ENCODE data around the gene KCNMA1. TPM values are rescaled to one million over a fixed set of nuclear protein-coding genes. Genes with fewer than 3 reads are reported as not detected.
A peak's percentile ranks its signal among the peaks of the same experiment; 100 is the strongest.

Gene KCNMA1
- total and polyA plus RNA-seq, 7 donors = 15.3 to 427 (median 256) TPM

- H3K36me3 ChIP-seq = no peaks in the 10 kb centered on the region
- intact Hi-C loops (cut with DNase I) = no loop called here
- no peak for DNase-seq
- no peaks in the 10 kb centered on the region for H3K27me3 ChIP-seq
- peaks cover 0 to 94% (median 78%) of the 10 kb centered on the region in 4 donors for H3K4me1 ChIP-seq
- 72% methylated on average over 5 of the region's 5 CpGs for WGBS, 2 donors
- no peaks in the 10 kb centered on the region for H3K9me3 ChIP-seq
- H3K4me3 ChIP-seq = no peak overlapping the region
- TF ChIP-seq POLR2A (IDR thresholded peaks at IDR 0.05) (no peak), CTCF (IDR thresholded peaks at IDR 0.05) (no peak), POLR2AphosphoS5 (IDR thresholded peaks at IDR 0.05) (no peak), EP300 (IDR thresholded peaks at IDR 0.05) (no peak)
- H3K27ac ChIP-seq = peak overlapping the region; percentile 66 to 86 (median 81)
Observed at GRCh38 chr10:77553966-77554365, 83.6 kb downstream of the KCNMA1 start.

GRCh38 chr10:77553311-77553710 lies 84.3 kb downstream of the KCNMA1 start:
- Histone ChIP-seq H3K4me1 (peaks cover 0 to 94% (median 73%) of the 10 kb centered on the region in 4 donors), H3K9me3 (no peaks in the 10 kb centered on the region), H3K36me3 (no peaks in the 10 kb centered on the region), H3K27me3 (no peaks in the 10 kb centered on the region), H3K4me3 (no peak overlapping the region), H3K27ac (peak overlapping the region; percentile 66 to 86 (median 81))
- no peak for TF ChIP-seq EP300 (IDR thresholded peaks at IDR 0.05)
- TF ChIP-seq POLR2AphosphoS5 (IDR thresholded peaks at IDR 0.05) = peak in 1 of 4 donors; percentile 7
- DNase-seq = peak; percentile 79
- 75 to 92% methylated on average over 3 of the region's 3 CpGs for WGBS, 2 donors
- intact Hi-C loops (cut with DNase I) = no loop called here

GRCh38 chr10:77552252-77552651 lies 85.4 kb downstream of the KCNMA1 start:
- no peaks in the 10 kb centered on the region for H3K27me3 ChIP-seq
- peak overlapping the region; percentile 25 to 86 (median 64) for H3K27ac ChIP-seq
- intact Hi-C loops (cut with DNase I) = no loop called here
- no peak for DNase-seq
- peaks cover 0 to 94% (median 70%) of the 10 kb centered on the region in 4 donors for H3K4me1 ChIP-seq
- 66 to 84% methylated on average over 1 of the region's 1 CpG for WGBS, 2 donors
- H3K9me3 ChIP-seq = no peaks in the 10 kb centered on the region
- H3K36me3 ChIP-seq = no peaks in the 10 kb centered on the region
- TF ChIP-seq CTCF (IDR thresholded peaks at IDR 0.05) = no peak
- no peak for TF ChIP-seq POLR2AphosphoS5 (IDR thresholded peaks at IDR 0.05)
- no peak for TF ChIP-seq EP300 (IDR thresholded peaks at IDR 0.05)
- no peak for TF ChIP-seq POLR2A (IDR thresholded peaks at IDR 0.05)
- no peak overlapping the region for H3K4me3 ChIP-seq

GRCh38 chr10:77550378-77550777 lies 87.2 kb downstream of the KCNMA1 start:
- no peaks in the 10 kb centered on the region for H3K9me3 ChIP-seq
- no peak overlapping the region for H3K4me3 ChIP-seq
- no peak for TF ChIP-seq EP300 (IDR thresholded peaks at IDR 0.05)
- peak in 1 of 4 donors; percentile 14 for TF ChIP-seq POLR2AphosphoS5 (IDR thresholded peaks at IDR 0.05)
- peaks cover 0 to 82% (median 58%) of the 10 kb centered on the region in 4 donors for H3K4me1 ChIP-seq
- WGBS, 2 donors = 83 to 88% methylated on average over 10 of the region's 10 CpGs
- no peak for DNase-seq
- no peaks in the 10 kb centered on the region for H3K36me3 ChIP-seq
- intact Hi-C loops (cut with DNase I) = no loop called here
- H3K27me3 ChIP-seq = no peaks in the 10 kb centered on the region
- H3K27ac ChIP-seq = peak overlapping the region in 3 of 4 donors; percentile 10 to 86 (median 43)

- Histone ChIP-seq H3K4me3 (no peak overlapping the region), H3K4me1 (peaks cover 0 to 65% (median 45%) of the 10 kb centered on the region in 4 donors), H3K27ac (no peak overlapping the region), H3K9me3 (no peaks in the 10 kb centered on the region), H3K27me3 (no peaks in the 10 kb centered on the region), H3K36me3 (no peaks in the 10 kb centered on the region)
- DNase-seq = no peak
- TF ChIP-seq CTCF (IDR thresholded peaks at IDR 0.05) = no peak
- TF ChIP-seq POLR2A (IDR thresholded peaks at IDR 0.05) = no peak
- no peak for TF ChIP-seq POLR2AphosphoS5 (IDR thresholded peaks at IDR 0.05)
- no peak for TF ChIP-seq EP300 (IDR thresholded peaks at IDR 0.05)
- intact Hi-C loops (cut with DNase I) = no loop called here
- WGBS, 2 donors = 94 to 95% methylated on average over 1 of the region's 1 CpG
Observed at GRCh38 chr10:77548671-77549070, 88.9 kb downstream of the KCNMA1 start.

- Histone ChIP-seq H3K27ac (no peak overlapping the region), H3K36me3 (no peaks in the 10 kb centered on the region), H3K9me3 (no peaks in the 10 kb centered on the region), H3K4me3 (no peak overlapping the region), H3K27me3 (no peaks in the 10 kb centered on the region), H3K4me1 (peaks cover 0 to 61% (median 40%) of the 10 kb centered on the region in 4 donors)
- WGBS, 2 donors = 23 to 77% methylated on average over 3 of the region's 3 CpGs
- DNase-seq = no peak
- TF ChIP-seq CTCF (IDR thresholded peaks at IDR 0.05) (no peak), POLR2A (IDR thresholded peaks at IDR 0.05) (no peak)
- intact Hi-C loops (cut with DNase I) = no loop called here
Observed at GRCh38 chr10:77548157-77548556, 89.5 kb downstream of the KCNMA1 start.
